Cortex of kidney (tissue), 1 donor: Measurements from ENCODE around the gene RAET1L.
A peak's percentile ranks its signal among the peaks of the same experiment; 100 is the strongest.
"Not testable (repeated sequence)": the region's sequence is repeated elsewhere in the genome, so short reads cannot be mapped to it uniquely, and the experiment has no call there.

Experiments
- DNase-seq: peaks from one replicate; lab custom pipeline; 2025; lab: John Stamatoyannopoulos, UW

The RAET1L gene

DNA sequence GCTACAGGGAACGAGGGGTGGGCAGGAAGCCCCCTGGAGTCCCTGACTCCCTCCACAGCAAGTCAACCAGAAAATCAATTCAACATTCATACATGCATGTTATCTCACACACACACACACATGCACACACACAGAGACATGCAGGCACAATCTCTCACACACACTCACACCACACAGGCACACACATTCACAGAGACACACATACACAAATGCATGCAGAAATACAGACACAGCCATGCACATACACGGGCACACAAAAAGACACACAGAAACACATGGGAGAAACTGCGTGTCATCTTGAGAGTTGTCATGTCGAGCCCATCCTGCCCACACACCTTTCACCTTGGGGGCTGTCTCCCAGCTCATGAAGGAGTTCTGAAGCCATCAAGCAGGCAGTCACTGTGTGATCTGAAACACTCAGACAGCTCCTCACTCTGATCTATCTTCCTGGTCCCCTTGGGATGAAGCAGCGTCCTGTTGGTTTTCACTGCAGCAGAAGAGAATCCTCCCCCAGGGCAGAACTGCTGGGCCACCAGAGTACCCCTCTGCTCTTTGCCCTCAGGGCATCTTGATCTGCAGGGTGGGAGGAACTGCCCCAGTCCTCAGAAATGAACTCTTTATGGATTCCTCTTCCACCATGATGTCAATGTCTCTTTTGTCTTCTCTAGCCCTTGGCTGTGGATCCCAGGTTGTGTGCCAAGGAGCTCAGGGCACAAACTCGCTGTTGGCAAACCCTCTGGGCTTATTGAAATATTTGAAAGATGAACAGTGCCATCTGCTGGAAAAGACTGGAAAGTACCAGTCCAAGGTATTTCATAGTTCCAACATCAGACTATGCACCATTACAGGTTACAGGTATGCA, 8.8 kb downstream of the RAET1L start:
- no peak for DNase-seq

GRCh38 chr6:150015281-150016001, 9.9 kb downstream of the RAET1L start:
- not testable (repeated sequence) for DNase-seq

DNA sequence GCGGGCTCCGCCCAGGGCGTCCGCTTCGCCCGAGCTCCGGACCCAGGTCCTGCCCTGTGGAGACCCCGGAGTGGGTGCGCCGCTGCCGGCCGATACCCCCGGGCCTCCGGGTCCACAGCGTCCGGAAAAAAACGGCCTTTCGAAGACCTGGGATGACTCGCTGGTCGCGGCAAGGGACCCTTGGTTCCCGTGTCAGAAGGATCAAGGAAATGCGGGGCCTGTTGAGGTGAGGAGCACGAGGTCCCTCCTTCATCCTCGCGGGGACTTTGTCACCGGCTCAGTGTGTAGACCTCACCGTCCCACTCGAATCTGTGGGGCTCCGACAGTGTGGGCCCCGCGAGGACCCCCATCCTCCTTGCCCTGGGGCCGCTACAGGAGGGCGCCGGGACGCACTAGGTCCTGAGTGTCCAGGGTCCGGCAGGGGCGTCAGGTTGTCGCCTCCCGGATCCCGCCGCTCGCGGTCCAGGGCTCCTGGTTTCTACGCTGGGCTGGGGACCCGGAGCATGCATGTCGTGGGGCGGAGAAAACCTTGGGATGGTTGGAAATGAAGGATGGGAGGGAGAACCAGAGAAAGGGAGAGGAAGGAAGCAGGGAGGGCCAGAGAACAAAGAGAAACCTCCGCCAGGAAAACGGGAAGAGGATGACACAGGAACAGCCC, 10.6 kb downstream of the RAET1L start:
- not testable (repeated sequence) for DNase-seq

DNA sequence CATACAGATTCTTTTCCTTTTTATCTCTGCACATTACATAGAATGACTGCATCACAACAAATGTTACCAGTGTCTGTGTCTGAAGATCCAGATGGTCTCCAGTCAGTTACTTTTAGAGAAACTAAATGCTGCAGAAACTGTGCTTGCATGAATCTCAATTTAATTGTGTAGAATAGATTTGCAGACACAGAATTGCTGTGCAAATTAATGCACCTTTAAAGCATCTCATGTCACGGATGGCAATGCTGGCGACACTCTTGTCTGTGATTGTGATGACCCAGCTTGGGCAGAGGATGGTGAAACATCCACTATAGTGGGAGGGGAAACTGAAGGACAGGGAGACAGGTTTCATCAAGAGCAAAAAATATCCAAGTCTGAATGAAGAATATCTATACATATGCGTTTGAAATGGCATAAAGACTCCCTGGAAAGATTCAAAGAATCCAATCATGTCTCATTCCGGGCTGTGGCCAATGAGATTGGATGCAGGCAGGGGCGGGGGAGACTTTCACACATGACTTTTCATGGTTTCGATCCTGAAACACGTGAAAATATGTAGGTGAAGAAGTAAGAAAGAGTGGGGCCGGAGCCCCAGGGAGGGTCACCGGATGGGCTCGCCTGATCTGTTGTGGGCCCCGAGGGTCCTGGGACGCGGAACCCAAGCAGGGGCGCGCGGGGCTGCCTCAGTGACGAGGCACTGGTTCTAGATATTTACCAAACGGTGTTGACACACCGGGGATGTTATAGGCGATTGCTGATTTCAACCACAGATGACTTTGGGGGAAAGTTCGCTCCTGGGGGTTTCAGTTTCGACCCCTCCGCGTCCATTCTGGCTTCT, 11.3 kb downstream of the RAET1L start:
- not testable (repeated sequence) for DNase-seq

- DNase-seq = not testable (repeated sequence)
Observed at GRCh38 chr6:150012846-150013784, 12.2 kb downstream of the RAET1L start.

DNA sequence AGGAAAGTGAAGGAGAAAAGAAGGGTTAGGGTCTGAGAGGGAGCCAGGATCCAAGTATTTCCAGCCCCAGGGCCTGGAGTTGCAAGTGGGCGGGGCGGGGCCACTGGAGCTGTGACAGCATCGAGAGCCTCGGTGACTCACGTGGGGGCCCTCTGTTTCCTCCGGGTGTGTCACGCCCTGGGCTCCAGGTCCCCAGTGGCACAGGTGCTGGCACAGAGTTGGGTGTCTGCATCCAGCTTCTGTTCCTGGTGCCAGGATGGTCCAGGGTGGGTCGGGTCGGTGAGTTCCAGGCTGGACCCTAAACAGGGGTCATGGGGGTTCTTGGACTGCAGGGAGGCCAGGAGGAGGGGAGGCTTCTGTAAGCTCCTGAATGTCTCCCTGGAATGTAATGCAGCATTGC, 16.7 kb downstream of the RAET1L start:
- no peak for DNase-seq

GRCh38 chr6:150006961-150007464, 18.3 kb downstream of the RAET1L start:
- no peak for DNase-seq

DNA sequence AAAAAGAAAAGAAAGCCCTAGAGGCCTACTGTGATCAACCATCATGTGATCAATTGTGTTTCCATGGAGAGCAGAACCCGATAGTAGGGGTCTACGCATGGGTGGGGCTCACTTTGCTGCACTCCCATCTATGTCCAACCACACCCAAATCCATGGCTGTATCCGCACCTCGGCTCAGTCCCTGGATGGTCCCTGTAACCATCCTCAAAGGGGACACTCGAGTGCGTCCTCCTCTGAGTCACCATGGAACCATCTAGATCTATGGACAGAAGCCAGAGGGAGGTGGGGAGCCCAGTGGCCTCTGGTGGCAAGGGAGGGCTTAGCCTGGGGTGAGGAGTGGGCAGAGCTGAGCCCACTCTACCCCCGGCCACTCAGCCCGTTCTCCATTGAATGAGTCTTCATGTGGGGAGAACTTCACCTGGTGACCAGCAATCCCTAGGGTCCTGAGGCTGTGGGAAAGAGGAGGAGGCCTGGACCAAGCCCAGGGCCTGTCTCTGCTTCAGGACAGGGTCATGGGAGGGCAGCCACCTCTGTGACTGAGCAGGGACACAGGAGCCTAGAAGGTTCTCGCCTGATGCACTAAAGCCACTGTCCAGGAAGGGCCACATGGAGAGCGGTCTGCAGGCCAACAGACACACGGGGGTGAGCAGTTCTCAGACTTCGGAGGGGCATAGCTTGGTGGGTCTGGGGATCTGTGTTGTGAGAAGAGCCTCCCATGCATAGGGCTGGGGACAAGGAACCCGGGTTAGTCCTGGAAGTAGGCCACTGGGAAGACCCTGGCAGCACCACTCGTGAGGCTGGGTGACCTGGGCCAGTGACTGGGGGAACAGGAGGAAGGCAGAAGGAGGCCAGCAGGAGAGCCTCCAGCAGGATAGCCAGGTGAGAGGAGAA, 19.3 kb downstream of the RAET1L start:
- no peak for DNase-seq

DNA sequence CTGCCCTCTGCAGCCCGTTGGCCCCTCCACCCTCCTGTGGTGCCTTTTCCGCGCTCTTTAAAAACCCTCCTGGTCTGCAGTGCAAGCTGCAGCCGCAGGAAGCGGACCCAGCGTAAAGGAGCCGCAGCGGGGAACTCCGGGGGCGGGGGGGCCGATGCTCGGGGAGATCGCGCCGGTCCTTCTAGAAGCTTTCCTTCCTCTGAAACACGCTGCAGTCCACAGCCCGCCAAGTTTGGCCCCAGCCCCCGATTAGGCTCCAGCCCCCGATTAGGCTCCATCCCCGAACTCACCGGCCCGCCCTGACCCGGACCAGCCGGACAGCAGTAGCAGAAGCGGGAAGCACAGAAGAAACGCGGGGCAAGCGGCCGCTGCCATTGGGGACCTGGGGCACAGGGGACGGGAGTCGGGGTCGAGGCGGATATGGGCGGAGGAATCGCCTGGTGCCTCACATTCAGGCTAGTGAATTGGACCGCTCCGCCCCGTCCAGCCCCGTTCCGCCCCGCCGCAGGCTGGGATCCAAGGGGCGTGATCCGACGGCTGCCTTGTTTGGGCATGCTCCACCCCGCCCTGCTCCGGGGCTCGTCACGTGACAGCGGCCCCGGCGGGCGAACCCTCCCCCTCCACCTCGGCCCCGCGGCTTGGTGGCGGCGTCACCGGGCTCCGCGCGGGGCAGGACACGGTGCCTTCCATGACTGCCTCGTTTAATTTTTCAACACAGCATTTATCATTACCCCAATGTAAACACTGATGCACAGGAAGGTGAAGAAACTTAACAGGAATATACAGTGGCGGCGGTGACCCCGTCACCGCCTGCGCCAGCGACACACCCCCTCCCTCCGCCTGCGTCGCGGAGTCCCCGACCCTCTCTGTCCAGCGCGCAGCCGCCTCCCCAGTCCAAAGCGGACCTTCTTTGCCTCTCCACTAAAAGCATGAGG, 20.3 kb downstream of the RAET1L start:
- DNase-seq = peak; percentile 74

- DNase-seq = no peak
Observed at GRCh38 chr6:150004101-150004782, 21.1 kb downstream of the RAET1L start.

GRCh38 chr6:150003599-150003998, 21.7 kb downstream of the RAET1L start:
- DNase-seq = not testable (repeated sequence)

DNA sequence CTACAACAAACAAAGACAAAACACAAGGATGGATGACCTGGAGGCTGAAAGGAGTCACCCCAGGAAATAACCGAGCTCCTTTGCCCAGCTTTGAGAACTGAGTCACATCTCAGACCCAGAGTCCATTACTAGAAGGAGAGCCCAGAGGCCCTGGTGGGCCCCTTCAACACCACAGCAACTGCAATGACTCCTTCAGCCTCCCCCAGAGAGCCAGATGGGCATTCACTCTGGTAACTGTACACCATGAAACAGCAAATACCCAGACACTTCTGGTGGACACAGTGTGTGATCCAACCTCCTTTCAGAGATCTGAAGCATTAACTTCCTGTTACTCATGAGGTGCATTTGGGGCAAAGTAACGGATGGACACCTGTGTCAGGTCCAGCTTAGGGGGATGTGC, 22.6 kb downstream of the RAET1L start:
- no peak for DNase-seq

- no peak for DNase-seq
Observed at GRCh38 chr6:150001295-150002008, 23.9 kb downstream of the RAET1L start.

- no peak for DNase-seq
Observed at GRCh38 chr6:149999636-150000035, 25.7 kb downstream of the RAET1L start.

GRCh38 chr6:149995971-149996370, 29.4 kb downstream of the RAET1L start:
- no peak for DNase-seq

DNA sequence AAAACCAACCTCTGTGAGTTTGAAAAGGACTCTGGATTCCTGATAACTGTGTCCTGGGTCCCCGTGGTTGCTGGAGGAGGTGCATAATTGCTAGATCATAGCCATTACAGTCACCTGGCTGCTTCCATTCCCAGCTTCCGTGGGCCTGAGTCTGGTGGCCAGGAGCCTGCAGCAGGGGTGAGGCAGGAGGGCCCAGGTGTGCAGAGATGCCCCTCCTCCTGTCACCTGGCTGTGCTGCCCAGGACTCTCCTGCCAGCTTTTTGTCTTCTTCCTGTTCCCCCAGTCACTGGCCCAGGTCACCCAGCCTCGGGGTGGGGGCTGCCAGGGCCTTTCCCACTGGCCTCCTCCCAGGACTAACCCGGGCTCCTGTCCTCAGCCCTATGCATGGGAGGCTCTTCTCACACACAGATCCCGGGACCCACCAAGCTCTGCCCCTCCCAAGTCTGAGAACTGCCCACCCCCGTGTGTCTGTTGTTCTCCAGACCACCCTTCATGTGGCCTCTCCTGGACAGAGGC, 30.0 kb downstream of the RAET1L start:
- no peak for DNase-seq

DNA sequence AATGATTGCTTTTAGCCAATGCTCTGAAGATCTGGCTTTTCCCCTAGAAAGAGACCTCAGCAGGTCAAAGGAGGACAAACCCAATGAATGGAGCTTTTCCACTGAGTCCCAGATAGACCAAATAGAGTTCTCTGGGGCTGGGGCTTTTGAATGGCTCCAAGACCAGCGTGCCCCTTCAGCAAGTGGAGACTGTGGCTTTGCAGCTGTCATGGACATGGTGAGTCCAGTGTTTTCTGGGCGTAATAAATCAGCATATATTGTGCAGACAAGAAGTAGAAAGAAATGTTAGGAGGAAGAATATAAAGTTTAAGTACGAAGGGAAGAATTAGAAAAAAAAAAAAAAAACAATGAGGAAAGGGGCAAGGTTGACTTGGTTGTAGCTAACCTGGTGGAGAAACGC, 33.5 kb downstream of the RAET1L start:
- DNase-seq = no peak
